CD4-positive, alpha-beta T cell (primary cell): Measurements from ENCODE around the gene ADSS1. TPM values are rescaled to one million over a fixed set of nuclear protein-coding genes. Genes with fewer than 3 reads are reported as not detected.

Experiments used
- ATAC-seq: fragments of 200-7000 bp; cut with Tn5 transposase; one replicate; pipeline ENCODE4 v1.10.0; 2022; ENCODE audit warnings: mild to moderate bottlenecking; ENCODE audit not compliant: poor library complexity
- CTCF ChIA-PET: fragments of 350-600 bp; sonication (Branson Sonifier 250); formaldehyde crosslinking; loops from one replicate; lab custom pipeline; 2021; ENCODE audit warnings: antibody characterized with exemption, inconsistent platforms; lab: Charles Lee
- POLR2A ChIA-PET: fragments of 350-600 bp; sonication (Branson Sonifier 250); formaldehyde crosslinking; loops from one replicate; lab custom pipeline; 2021; ENCODE audit warnings: antibody characterized with exemption, inconsistent platforms; lab: Charles Lee
- DNase-seq, 14 experiments: peaks; one replicate each; pipeline ENCODE4 v3.0.0-alpha.2; 2013 to 2020; ENCODE audit warnings: mixed read lengths in 2 of 14
- H3K27ac ChIP-seq, 2 donors: one replicate each; pipeline versions ENCODE4 v1.5.1 to v1.7.0; 2013; ENCODE audit warnings: low read length in 2 of 2, low read depth in 1 of 2, mild to moderate bottlenecking in 1 of 2
- H3K27me3 ChIP-seq, 2 experiments: 1 replicate in 1 of 2; 2 replicates in 1 of 2; pipeline versions ENCODE4 v1.6.1 to v1.7.0; 2013; ENCODE audit warnings: low read length in 2 of 2, control low read depth in 1 of 2, mild to moderate bottlenecking in 1 of 2, moderate library complexity in 1 of 2; ENCODE audit not compliant: insufficient read depth in 2 of 2, control insufficient read depth in 1 of 2
- H3K36me3 ChIP-seq: one replicate; pipeline ENCODE4 v1.6.1; 2013; ENCODE audit warnings: low read length, control low read depth; ENCODE audit not compliant: insufficient read depth
- H3K4me1 ChIP-seq: one replicate; pipeline ENCODE4 v1.6.1; 2013; ENCODE audit warnings: low read length, control low read depth; ENCODE audit not compliant: insufficient read depth
- H3K4me3 ChIP-seq: one replicate; pipeline ENCODE4 v1.5.1; 2013; ENCODE audit warnings: mild to moderate bottlenecking, low read length, moderate library complexity
- H3K9me3 ChIP-seq, 2 experiments: 1 replicate in 1 of 2; 2 replicates in 1 of 2; pipeline versions ENCODE4 v1.6.1 to v1.7.0; 2013; ENCODE audit warnings: low read length in 2 of 2, mild to moderate bottlenecking in 2 of 2, control low read depth in 1 of 2, moderate library complexity in 1 of 2; ENCODE audit not compliant: control insufficient read depth in 1 of 2, insufficient read depth in 1 of 2
- H3K27ac Mint-ChIP-seq: one replicate; pipeline ENCODE4 v1.8.0; 2020; ENCODE audit warnings: mixed read lengths
- H3K27me3 Mint-ChIP-seq: one replicate; pipeline ENCODE4 v1.8.0; 2021; ENCODE audit warnings: mixed read lengths
- H3K36me3 Mint-ChIP-seq: one replicate; pipeline ENCODE4 v1.8.0; 2021; ENCODE audit warnings: low read depth, mixed read lengths
- H3K4me1 Mint-ChIP-seq: one replicate; pipeline ENCODE4 v1.8.0; 2021; ENCODE audit warnings: low read depth, mixed read lengths
- H3K4me3 Mint-ChIP-seq: one replicate; pipeline ENCODE4 v1.8.0; 2020; ENCODE audit warnings: mild to moderate bottlenecking, mixed read lengths
- H3K9me3 Mint-ChIP-seq: one replicate; pipeline ENCODE4 v1.8.0; 2020; ENCODE audit warnings: mixed read lengths
- intact Hi-C, 2 experiments: fragments of 100-400 bp; cut with DNase I in 1 of 2; cut with micrococcal nuclease in 1 of 2; formaldehyde crosslinking; loops; one replicate each; pipeline versions ENCODE4 v1.15.1 to v1.9.0; 2023 to 2025; cut with DNase I, micrococcal nuclease
- total RNA-seq, 174 experiments: library from RNA in 2 of 174; stranded (reverse) in 2 of 174; gene quantifications; one replicate each; pipeline ENCODE4 v1.2.3 and lab custom pipeline; 2021 to 2026
- TF ChIP-seq, protein P1 (sequence below): fragments of 200-600 bp; IDR thresholded peaks from one replicate; pipeline ENCODE4 v1.8.0; 2022; ENCODE audit warnings: antibody characterized with exemption, mild to moderate bottlenecking

The ADSS1 gene
- total RNA-seq, 2 experiments from 2014 or later: 2.0 to 2.7 TPM

- peaks cover 39% of the 10 kb centered on the region for H3K36me3 ChIP-seq
- Mint-ChIP-seq H3K4me3 (peak overlapping the region; percentile 90), H3K27ac (peak overlapping the region; percentile 73), H3K9me3 (no peaks in the 10 kb centered on the region), H3K27me3 (no peaks in the 10 kb centered on the region), H3K36me3 (peaks cover 21% of the 10 kb centered on the region), H3K4me1 (peaks cover 47% of the 10 kb centered on the region)
- TF ChIP-seq, protein P1, sequence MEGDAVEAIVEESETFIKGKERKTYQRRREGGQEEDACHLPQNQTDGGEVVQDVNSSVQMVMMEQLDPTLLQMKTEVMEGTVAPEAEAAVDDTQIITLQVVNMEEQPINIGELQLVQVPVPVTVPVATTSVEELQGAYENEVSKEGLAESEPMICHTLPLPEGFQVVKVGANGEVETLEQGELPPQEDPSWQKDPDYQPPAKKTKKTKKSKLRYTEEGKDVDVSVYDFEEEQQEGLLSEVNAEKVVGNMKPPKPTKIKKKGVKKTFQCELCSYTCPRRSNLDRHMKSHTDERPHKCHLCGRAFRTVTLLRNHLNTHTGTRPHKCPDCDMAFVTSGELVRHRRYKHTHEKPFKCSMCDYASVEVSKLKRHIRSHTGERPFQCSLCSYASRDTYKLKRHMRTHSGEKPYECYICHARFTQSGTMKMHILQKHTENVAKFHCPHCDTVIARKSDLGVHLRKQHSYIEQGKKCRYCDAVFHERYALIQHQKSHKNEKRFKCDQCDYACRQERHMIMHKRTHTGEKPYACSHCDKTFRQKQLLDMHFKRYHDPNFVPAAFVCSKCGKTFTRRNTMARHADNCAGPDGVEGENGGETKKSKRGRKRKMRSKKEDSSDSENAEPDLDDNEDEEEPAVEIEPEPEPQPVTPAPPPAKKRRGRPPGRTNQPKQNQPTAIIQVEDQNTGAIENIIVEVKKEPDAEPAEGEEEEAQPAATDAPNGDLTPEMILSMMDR: no peak
- H3K4me3 ChIP-seq: peak overlapping the region; percentile 80
- H3K27me3 ChIP-seq: no peaks in the 10 kb centered on the region
- no peak overlapping the region for H3K27ac ChIP-seq
- ChIA-PET POLR2A (no interaction called here), CTCF (interaction anchor here (0.6 kb wide), 1 partner anchor 41 kb away, joined by 3 read pairs; the partner anchor contains the start of gene SIVA1)
- DNase-seq: no peak
- no peaks in the 10 kb centered on the region for H3K9me3 ChIP-seq
- H3K4me1 ChIP-seq: peaks cover 71% of the 10 kb centered on the region
- intact Hi-C loops: loop anchor here in 1 of 2 experiments (10.0 kb wide), 1 partner anchor 701 kb away; the partner anchor contains the start of gene TEDC1
- no peak for ATAC-seq
Observed at GRCh38 chr14:104793703-104793959, 69.6 kb downstream of the ADSS1 start.

DNA sequence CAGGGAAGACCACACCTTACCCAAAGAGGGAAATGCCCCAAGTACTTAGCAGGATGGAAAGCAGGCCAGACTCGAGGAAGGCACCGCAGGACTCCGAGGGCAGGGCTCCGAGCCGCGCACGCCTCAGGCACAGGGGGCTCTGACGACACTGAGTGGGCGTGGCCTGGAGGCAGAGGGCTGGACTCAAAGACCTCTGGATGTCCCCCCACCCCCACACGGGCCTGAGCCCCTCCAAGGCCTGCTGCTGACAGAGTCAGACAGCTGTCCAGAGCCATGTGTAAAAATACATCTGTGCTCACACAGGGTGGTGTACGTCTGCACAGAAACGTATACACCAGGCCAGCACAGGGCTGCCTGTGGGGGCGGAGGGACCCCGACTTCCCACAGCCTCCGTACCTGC, 70.1 kb downstream of the ADSS1 start:
- no peaks in the 10 kb centered on the region for H3K9me3 ChIP-seq
- DNase-seq: peak in 6 of 14 experiments; percentile 16 to 63 (median 41)
- peaks cover 52% of the 10 kb centered on the region for H3K4me1 Mint-ChIP-seq
- H3K4me1 ChIP-seq: peaks cover 66% of the 10 kb centered on the region
- H3K4me3 ChIP-seq: peak overlapping the region; percentile 80
- no peak for ATAC-seq
- peak overlapping the region; percentile 90 for H3K4me3 Mint-ChIP-seq
- peaks cover 35% of the 10 kb centered on the region for H3K36me3 ChIP-seq
- H3K9me3 Mint-ChIP-seq: no peaks in the 10 kb centered on the region
- POLR2A ChIA-PET: interaction anchor here (0.9 to 1.5 kb wide), 3 partner anchors 26 to 70 kb away, joined by 3 to 5 read pairs (median 5); no protein-coding TSS in a partner anchor
- TF ChIP-seq, protein P1: no peak
- H3K27me3 ChIP-seq: no peaks in the 10 kb centered on the region
- CTCF ChIA-PET: interaction anchor here (0.6 to 1.5 kb wide), 2 partner anchors 33 to 41 kb away, joined by 3 to 4 read pairs; partner anchors contain the start of gene SIVA1
- H3K27me3 Mint-ChIP-seq: no peaks in the 10 kb centered on the region
- H3K27ac ChIP-seq: no peak overlapping the region
- intact Hi-C loops: loop anchor here in 1 of 2 experiments (2.0 to 10.0 kb wide), 2 partner anchors 69 to 701 kb away; partner anchors contain the start of genes ADSS1 and TEDC1
- H3K27ac Mint-ChIP-seq: peak overlapping the region; percentile 73
- peaks cover 21% of the 10 kb centered on the region for H3K36me3 Mint-ChIP-seq

- CTCF ChIA-PET: interaction anchor here (1.5 kb wide), 1 partner anchor 33 kb away, joined by 4 read pairs; no protein-coding TSS in a partner anchor
- Histone ChIP-seq H3K27me3 (no peaks in the 10 kb centered on the region), H3K36me3 (peaks cover 30% of the 10 kb centered on the region), H3K9me3 (no peaks in the 10 kb centered on the region), H3K4me1 (peaks cover 63% of the 10 kb centered on the region), H3K27ac (no peak overlapping the region), H3K4me3 (peak overlapping the region; percentile 80)
- Mint-ChIP-seq H3K36me3 (peaks cover 20% of the 10 kb centered on the region), H3K27ac (peak overlapping the region; percentile 73), H3K4me3 (peak overlapping the region; percentile 90), H3K27me3 (no peaks in the 10 kb centered on the region), H3K9me3 (no peaks in the 10 kb centered on the region), H3K4me1 (peaks cover 53% of the 10 kb centered on the region)
- DNase-seq: peak in 1 of 14 experiments; percentile 23
- TF ChIP-seq, protein P1: no peak
- intact Hi-C loops: loop anchor here in 1 of 2 experiments (2.0 to 10.0 kb wide), 2 partner anchors 70 to 700 kb away; partner anchors contain the start of genes ADSS1 and TEDC1
- POLR2A ChIA-PET: interaction anchor here (0.9 to 2.7 kb wide), 4 partner anchors 26 to 70 kb away, joined by 3 to 9 read pairs (median 5); partner anchors contain the start of gene SIVA1
- no peak for ATAC-seq
Observed at GRCh38 chr14:104794631-104794992, 70.6 kb downstream of the ADSS1 start.
